Measurements from ENCODE around the gene MAST3.
A peak's percentile ranks its signal among the peaks of the same experiment; 100 is the strongest.

The MAST3 gene

GRCh38 chr19:18053576-18054219 is 43.9 kb upstream of the MAST3 start (continued):
- TF ChIP-seq ZNF133 (tag by site-specific recombination; IDR thresholded peaks at IDR 0.05) = no peak

- no peaks in the 10 kb centered on the region for H3K36me3 ChIP-seq (ENCODE audit: control insufficient read depth in 2 of 2, insufficient read depth in 1 of 2, low read length in 2 of 2)
- ChIA-PET POLR2A (interaction anchor here (0.6 to 0.7 kb wide), 2 partner anchors 37 to 48 kb away, joined by 3 to 5 read pairs; partner anchors contain the start of gene ARRDC2), CTCF (interaction anchor here (0.6 to 8.1 kb wide), 4 partner anchors 48 to 119 kb away, joined by 3 to 101 read pairs (median 14); partner anchors contain the start of gene ARRDC2)
- TF ChIP-seq SCRT1 (tag by site-specific recombination; IDR thresholded peaks at IDR 0.05; ENCODE audit: borderline replicate concordance) (no peak), ZBTB1 (tag by site-specific recombination; IDR thresholded peaks at IDR 0.05) (no peak), ZSCAN30 (tag by site-specific recombination; IDR thresholded peaks at IDR 0.05) (no peak), HOXA7 (CRISPR knock-in tag; IDR thresholded peaks at IDR 0.05; ENCODE audit: borderline replicate concordance) (no peak), ZNF792 (tag by site-specific recombination; IDR thresholded peaks at IDR 0.05) (peak; percentile 89), ZNF558 (tag by site-specific recombination; IDR thresholded peaks at IDR 0.05) (no peak), ZNF138 (tag by site-specific recombination; IDR thresholded peaks at IDR 0.05; ENCODE audit: borderline replicate concordance) (no peak), ZNF623 (tag by site-specific recombination; IDR thresholded peaks at IDR 0.05) (peak; percentile 96)
- TF ChIP-seq, protein P1, sequence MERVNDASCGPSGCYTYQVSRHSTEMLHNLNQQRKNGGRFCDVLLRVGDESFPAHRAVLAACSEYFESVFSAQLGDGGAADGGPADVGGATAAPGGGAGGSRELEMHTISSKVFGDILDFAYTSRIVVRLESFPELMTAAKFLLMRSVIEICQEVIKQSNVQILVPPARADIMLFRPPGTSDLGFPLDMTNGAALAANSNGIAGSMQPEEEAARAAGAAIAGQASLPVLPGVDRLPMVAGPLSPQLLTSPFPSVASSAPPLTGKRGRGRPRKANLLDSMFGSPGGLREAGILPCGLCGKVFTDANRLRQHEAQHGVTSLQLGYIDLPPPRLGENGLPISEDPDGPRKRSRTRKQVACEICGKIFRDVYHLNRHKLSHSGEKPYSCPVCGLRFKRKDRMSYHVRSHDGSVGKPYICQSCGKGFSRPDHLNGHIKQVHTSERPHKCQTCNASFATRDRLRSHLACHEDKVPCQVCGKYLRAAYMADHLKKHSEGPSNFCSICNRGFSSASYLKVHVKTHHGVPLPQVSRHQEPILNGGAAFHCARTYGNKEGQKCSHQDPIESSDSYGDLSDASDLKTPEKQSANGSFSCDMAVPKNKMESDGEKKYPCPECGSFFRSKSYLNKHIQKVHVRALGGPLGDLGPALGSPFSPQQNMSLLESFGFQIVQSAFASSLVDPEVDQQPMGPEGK (tag by site-specific recombination; IDR thresholded peaks at IDR 0.05) = no peak
- TF ChIP-seq, protein P2, sequence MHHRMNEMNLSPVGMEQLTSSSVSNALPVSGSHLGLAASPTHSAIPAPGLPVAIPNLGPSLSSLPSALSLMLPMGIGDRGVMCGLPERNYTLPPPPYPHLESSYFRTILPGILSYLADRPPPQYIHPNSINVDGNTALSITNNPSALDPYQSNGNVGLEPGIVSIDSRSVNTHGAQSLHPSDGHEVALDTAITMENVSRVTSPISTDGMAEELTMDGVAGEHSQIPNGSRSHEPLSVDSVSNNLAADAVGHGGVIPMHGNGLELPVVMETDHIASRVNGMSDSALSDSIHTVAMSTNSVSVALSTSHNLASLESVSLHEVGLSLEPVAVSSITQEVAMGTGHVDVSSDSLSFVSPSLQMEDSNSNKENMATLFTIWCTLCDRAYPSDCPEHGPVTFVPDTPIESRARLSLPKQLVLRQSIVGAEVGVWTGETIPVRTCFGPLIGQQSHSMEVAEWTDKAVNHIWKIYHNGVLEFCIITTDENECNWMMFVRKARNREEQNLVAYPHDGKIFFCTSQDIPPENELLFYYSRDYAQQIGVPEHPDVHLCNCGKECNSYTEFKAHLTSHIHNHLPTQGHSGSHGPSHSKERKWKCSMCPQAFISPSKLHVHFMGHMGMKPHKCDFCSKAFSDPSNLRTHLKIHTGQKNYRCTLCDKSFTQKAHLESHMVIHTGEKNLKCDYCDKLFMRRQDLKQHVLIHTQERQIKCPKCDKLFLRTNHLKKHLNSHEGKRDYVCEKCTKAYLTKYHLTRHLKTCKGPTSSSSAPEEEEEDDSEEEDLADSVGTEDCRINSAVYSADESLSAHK (tag by site-specific recombination; IDR thresholded peaks at IDR 0.05) = no peak
- no peak overlapping the region for H3K4me3 ChIP-seq (ENCODE audit: low read depth, low read length)
- no peaks in the 10 kb centered on the region for H3K4me1 ChIP-seq (ENCODE audit: control insufficient read depth, insufficient read depth, low read length)
- H3K27ac ChIP-seq (ENCODE audit: extremely low read depth, low read depth, low read length) = no peak overlapping the region
- H3K9me3 ChIP-seq (ENCODE audit: control insufficient read depth, insufficient read depth, low read depth, low read length) = no peaks in the 10 kb centered on the region
Observed at GRCh38 chr19:18055967-18056366, 41.6 kb upstream of the MAST3 start.

DNA sequence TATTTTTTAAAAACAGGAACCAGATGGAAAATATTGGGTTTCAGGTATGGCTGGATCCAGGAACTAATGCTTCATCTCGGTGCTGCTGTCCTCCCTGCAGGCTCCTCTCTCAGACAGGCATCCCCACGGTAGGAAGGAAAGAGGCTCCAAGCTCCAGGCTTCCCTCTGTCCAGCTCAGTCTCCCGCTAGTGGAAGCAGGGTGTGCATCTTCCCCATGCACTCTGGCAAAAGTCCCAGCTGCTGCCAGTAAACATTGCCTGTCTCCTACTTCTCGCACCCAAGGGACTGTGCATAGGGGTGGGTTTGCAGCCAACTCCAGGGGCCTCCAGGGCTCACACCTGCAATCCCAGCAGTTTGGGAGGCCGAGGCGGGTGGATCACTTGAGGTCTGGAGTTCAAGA is 40.0 kb upstream of the MAST3 start:
- no peak overlapping the region for H3K27ac ChIP-seq (ENCODE audit: extremely low read depth, low read depth, low read length)
- TF ChIP-seq ZNF621 (tag by site-specific recombination; IDR thresholded peaks at IDR 0.05) = no peak
- no peak for TF ChIP-seq PBX3 (CRISPR knock-in tag; IDR thresholded peaks at IDR 0.05)
- TF ChIP-seq INSM2 (tag by site-specific recombination; IDR thresholded peaks at IDR 0.05) = no peak
- no peak for TF ChIP-seq ZNF837 (tag by site-specific recombination; IDR thresholded peaks at IDR 0.05)
- TF ChIP-seq ZXDB (tag by site-specific recombination; IDR thresholded peaks at IDR 0.05) = no peak
- TF ChIP-seq ZNF112 (tag by site-specific recombination; IDR thresholded peaks at IDR 0.05) = no peak
- no peak for TF ChIP-seq ZNF37A (tag by site-specific recombination; IDR thresholded peaks at IDR 0.05)
- TF ChIP-seq, protein P3, sequence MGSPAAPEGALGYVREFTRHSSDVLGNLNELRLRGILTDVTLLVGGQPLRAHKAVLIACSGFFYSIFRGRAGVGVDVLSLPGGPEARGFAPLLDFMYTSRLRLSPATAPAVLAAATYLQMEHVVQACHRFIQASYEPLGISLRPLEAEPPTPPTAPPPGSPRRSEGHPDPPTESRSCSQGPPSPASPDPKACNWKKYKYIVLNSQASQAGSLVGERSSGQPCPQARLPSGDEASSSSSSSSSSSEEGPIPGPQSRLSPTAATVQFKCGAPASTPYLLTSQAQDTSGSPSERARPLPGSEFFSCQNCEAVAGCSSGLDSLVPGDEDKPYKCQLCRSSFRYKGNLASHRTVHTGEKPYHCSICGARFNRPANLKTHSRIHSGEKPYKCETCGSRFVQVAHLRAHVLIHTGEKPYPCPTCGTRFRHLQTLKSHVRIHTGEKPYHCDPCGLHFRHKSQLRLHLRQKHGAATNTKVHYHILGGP (tag by site-specific recombination; IDR thresholded peaks at IDR 0.05) = no peak
- no peak for TF ChIP-seq ZNF785 (tag by site-specific recombination; IDR thresholded peaks at IDR 0.05)
- no peak for TF ChIP-seq YY1 (tag by site-specific recombination; IDR thresholded peaks at IDR 0.05)
- no peak for TF ChIP-seq IKZF3 (tag by site-specific recombination; IDR thresholded peaks at IDR 0.05)
- no peak for TF ChIP-seq BCL11A (tag by site-specific recombination; IDR thresholded peaks at IDR 0.05; ENCODE audit: low read depth)
- TF ChIP-seq ZBTB48 (tag by site-specific recombination; IDR thresholded peaks at IDR 0.05) = no peak
- ChIA-PET CTCF (interaction anchor here (0.6 to 8.1 kb wide), 22 partner anchors 14 to 1232 kb away, joined by 3 to 101 read pairs (median 5); partner anchors contain the start of gene ARRDC2), POLR2A (no interaction called here)
- no peaks in the 10 kb centered on the region for H3K36me3 ChIP-seq (ENCODE audit: control insufficient read depth in 2 of 2, insufficient read depth in 1 of 2, low read length in 2 of 2)
- H3K4me1 ChIP-seq (ENCODE audit: control insufficient read depth, insufficient read depth, low read length) = no peaks in the 10 kb centered on the region
- H3K4me3 ChIP-seq (ENCODE audit: low read depth, low read length) = no peak overlapping the region
- no peaks in the 10 kb centered on the region for H3K9me3 ChIP-seq (ENCODE audit: control insufficient read depth, insufficient read depth, low read depth, low read length)

Measured in HEK293 (cell line).